Activated CD4-positive, alpha-beta T cell treated with anti-CD3 and anti-CD28 coated beads for 24 hours (primary cell): ENCODE results near the gene SNN.

Experiments
- DNase-seq, 2 donors: peaks; one replicate each; pipeline ENCODE4 v3.0.0-alpha.2; 2020; ENCODE audit warnings: low read depth in 2 of 2

SNN gene

DNA sequence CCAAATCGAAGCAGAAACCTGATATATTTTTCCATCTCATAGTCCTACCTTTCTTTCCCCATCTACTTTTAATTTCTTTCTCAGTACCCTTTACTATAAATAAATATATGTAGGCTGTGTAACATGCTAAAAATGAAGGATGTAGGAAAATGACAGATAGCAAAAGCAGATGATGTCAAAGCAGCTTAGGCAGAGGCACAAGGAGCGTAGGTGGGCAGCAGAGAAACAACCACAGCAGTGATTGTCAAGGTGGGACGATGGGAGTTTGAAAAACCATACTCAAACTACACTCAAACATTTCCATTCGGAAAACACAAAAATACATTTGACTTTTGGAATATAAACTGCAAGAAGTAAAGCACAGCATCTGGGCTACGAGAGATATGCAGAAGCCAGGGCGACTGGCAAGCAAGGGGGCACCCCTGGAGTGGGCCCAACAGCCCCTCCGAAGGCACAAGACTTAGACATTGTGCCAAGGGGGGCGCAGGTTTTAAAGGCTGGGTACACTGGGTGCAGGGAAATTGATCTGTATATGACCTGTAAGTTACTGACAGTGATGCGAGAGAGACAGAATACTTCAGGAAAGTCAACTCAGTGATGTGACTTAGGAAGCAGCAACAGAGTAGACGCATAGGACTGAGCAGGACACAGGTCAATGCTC is 31.1 kb downstream of the SNN start:
- no peak for DNase-seq

- no peak for DNase-seq
Measured at GRCh38 chr16:11700264-11701029, 32.2 kb downstream of the SNN start.

DNA sequence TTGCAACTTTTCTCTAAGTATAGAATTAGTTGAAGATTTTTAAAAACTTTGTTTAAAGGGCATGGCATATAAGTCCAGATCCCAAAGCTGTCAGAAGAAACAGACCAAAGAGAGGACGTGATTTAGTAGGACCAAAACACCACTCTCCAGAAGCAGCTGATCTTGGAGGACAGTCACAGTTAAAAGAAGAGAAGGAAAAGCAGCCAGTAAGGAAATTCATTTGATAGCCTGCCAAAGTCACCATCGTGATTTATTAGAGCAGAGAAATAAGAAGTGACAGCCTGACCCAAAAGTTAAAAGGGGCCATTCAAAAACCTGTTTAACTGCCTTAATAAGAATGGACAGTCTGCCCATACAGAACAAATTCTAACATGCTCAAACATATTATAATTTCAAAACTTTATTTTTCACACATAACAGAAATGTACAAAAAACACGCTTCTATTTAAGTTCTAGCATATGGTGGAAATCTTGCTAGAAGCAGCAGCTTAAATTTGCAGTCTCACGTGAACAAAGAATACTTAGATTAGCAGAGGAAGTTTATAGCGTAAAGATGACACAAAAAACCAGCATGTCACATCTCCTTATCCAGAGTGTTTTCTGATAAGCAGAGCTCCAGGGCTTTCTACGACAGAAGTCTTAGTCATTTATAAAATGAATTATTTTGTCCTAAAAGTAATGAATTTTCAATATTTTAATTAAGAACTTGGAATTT is 37.2 kb downstream of the SNN start:
- DNase-seq: no peak

GRCh38 chr16:11706180-11706742 is 38.0 kb downstream of the SNN start:
- DNase-seq: no peak

GRCh38 chr16:11707679-11708197 is 39.5 kb downstream of the SNN start:
- no peak for DNase-seq

DNA sequence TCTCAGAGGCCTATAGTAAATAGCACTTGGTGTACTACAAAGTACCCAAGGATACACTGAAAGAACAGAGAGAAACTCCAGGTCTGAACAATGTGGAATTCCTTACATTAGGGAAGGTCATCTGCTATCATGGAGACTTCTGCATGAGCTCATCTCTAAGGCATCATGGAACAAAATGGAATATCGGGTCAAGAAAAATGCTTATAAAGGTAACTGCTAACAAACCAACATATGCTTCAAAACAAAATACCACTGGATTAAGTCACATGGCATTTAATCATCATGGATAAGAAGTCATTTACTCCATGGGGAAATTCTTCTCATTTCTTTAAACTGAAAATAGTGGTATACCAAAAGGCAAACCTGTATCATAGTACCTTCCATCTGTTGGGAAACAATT is 40.2 kb downstream of the SNN start:
- DNase-seq: no peak

DNA sequence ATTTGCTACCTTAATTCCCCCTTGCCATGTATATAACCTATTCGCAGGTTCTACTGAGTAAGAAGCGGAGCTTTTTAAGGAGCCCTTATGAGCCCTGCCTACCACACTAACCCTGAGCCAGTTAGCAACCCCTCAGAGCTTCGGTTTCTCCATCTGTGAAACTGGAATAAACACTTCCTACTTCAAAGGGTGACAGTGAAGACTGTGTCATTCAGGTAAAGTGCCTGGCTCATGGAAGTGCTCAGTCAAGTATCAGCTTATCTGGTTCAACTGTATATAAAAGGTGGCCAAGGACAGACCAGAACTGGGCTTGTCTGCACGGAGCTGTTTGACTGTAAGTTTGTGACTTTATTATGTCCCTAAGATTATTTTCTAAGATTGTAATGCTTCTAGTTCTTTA is 43.4 kb downstream of the SNN start:
- DNase-seq: no peak

GRCh38 chr16:11712122-11712521 is 43.9 kb downstream of the SNN start:
- no peak for DNase-seq

GRCh38 chr16:11715246-11715947 is 47.1 kb downstream of the SNN start:
- DNase-seq: no peak

DNA sequence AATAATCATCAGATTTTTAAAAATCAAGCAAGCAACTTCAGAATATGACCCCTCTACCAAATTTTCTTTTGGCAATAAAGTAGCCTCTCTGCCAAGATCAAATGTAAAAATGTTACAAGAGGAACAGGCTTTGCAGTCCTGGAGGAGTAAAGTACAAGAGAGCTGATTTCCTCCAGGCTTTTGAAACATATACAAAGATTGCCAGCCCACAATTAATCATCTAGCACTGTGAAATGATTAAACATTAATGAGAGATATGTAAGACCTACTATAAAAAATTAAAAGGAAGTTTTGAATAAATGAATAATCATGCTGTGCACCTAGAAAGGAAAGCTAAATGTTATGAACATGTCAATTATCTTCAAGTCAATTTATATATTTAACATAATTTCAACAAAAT is 48.1 kb downstream of the SNN start:
- no peak for DNase-seq

- no peak for DNase-seq
Measured at GRCh38 chr16:11717811-11718210, 49.6 kb downstream of the SNN start.

- no peak for DNase-seq
Measured at GRCh38 chr16:11719171-11719570, 50.9 kb downstream of the SNN start.

GRCh38 chr16:11719762-11720161 is 51.5 kb downstream of the SNN start:
- no peak for DNase-seq

DNA sequence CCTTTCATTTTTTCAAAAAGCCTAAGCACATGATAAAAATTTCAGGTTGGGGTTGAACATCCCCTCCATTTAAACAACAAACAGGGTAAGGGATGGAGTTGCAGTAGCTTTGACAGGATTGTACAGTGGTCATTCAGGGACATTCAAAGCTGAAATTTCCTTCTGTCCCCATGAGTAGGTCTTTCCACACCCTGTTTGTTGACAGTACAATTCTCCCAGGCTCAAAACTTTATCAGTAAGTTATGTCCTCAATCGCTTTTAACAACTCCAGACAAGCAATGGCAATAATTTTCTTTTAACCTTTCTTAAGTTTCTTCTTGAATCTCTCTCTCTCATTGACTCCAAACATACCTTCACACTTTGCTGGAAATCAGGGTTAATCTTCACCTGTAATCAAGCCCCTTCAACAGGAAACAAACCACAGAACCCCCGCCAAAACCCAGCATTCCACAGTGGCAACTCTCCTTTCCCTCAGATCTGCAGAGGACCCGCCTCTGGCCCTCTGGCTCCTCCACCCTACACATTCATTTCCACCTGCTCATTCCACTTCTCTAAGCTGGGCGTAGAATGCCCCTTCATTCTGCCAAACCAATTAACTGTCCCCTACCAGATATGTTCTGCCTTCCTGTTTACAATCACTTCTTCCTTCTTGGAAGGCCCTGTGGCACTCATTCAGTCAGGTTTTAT is 53.7 kb downstream of the SNN start:
- DNase-seq: no peak

- DNase-seq: no peak
Measured at GRCh38 chr16:11722468-11722808, 54.2 kb downstream of the SNN start.

GRCh38 chr16:11725457-11725856 is 57.2 kb downstream of the SNN start:
- DNase-seq: no peak

GRCh38 chr16:11726008-11726407 is 57.8 kb downstream of the SNN start:
- no peak for DNase-seq

DNA sequence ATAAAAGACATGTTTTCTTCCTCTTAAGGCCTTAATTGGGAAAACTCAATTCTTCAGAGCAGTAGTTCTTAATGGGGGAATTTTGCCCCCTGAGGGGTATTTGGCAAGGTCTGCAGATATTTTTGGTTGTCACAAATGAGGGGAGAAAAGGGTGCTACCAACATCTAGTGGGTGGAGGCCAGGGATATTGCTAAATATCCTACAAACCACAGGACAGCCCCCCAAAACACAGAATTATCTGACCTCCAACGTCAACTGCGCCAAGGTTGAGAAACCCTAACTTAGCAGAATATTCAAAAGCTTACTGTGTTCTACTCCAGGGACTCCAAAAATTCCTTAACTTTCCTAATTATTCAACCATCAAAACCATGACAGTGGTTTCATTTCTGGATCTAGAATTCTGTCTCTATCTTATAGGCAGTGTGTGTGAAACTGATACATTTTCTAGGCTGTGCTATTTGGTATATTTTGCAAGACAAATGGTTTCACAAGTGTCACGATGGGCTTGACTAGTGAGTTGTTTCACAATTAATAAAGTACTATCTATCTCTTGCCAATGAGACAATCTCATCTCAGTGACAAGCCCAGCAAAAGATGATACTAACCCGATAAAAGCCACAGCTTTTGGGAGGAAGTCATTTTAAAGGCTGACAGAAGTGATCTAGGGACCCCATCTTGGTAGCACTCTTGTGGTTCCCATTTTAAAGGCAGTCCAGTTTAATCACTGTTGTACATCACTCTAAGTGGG is 59.7 kb downstream of the SNN start:
- DNase-seq: no peak
